K562 treated with DMSO at 1 percent for 4 hours (cell line): ENCODE data around the gene SCAI. TPM values are rescaled to one million over a fixed set of nuclear protein-coding genes. Genes with fewer than 3 reads are reported as not detected.

Source experiments
- total RNA-seq: library from RNA; unstranded; fragments of 300-600 nt; gene quantifications from 2 replicates; pipeline ENCODE4 v1.2.3, GENCODE V29; 2022; ENCODE audit not compliant: insufficient read depth

Gene SCAI
- total RNA-seq = 1.1 and 2.7 TPM in 2 replicates

GRCh38 chr9:125143377-125144090 lies at the start of gene SCAI:
TSS of gene SCAI (minus strand) at chr9:125143528. CDS start at chr9:125143437, 91 bp downstream.

GRCh38 chr9:125189361-125190289 lies 46.3 kb upstream of the SCAI start, which contains the start of gene PPP6C:
TSS of gene PPP6C (minus strand) at chr9:125189803. CDS start at chr9:125189718, 85 bp downstream.

GRCh38 chr9:124940894-124941678 lies 202.2 kb downstream of the SCAI start, which contains the start of gene GOLGA1:
TSS of gene GOLGA1 (minus strand) at chr9:124941083. CDS start at chr9:124938711, 2,372 bp downstream.

Other genes starting within 250 kb of the SCAI start
- 5.5 and 7.4 TPM in 2 replicates for gene GOLGA1, start 202.4 kb downstream of the SCAI start, total RNA-seq
- 19.5 and 20.0 TPM in 2 replicates for gene PPP6C, start 46.3 kb upstream of the SCAI start, total RNA-seq
- 22.9 and 26.1 TPM in 2 replicates for gene RABEPK, start 57.0 kb upstream of the SCAI start, total RNA-seq
- 332 and 353 TPM in 2 replicates for gene HSPA5, start 97.8 kb upstream of the SCAI start, total RNA-seq
- 27.3 and 34.0 TPM in 2 replicates for gene GAPVD1, start 118.3 kb upstream of the SCAI start, total RNA-seq